Activated T-cell treated with anti-CD3 and anti-CD28 coated beads for 4 hours (primary cell): ENCODE results near the gene TADA2A.
"Not testable (repeated sequence)": the region's sequence is repeated elsewhere in the genome, so short reads cannot be mapped to it uniquely, and the experiment has no call there.

Experiments used
- DNase-seq: peaks from one replicate; pipeline ENCODE4 v3.0.0-alpha.2; 2020

TADA2A gene

DNA sequence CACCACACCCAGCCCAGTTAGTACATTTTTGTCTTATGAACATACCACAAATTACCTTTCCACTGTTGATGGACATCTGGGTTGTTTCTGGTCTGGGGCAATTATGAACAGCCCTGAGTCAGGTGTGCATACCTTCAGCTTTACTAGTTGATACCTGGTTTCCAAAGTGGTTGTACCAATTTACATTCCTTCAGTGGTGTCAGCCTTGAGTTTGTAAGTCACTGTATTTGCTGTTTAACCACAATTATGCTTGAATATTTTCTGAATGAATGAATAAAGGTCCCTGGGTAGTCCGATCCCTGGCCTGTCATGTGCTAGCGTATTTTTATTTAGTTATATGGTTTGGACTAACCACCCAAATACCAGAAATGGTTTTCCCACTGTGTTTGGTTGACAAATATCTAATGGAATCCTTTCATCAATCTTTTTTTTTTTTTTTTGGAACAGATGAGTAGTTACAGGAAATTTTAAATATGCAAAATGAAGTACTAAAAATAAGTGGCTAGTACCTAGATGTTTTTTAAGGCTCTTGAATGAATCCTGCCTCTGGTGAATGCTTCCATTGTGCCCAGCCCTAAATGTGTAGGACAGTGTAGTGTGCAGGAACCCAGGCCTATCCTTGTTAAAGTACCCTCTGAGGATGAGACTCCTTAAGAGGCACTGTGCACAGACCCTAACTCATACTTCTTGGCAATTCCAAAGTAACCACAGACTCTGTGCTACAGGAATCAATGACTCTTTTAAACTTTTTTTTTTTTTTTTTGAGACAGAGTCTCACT lies 86.8 kb downstream of the TADA2A start:
- no peak for DNase-seq

DNA sequence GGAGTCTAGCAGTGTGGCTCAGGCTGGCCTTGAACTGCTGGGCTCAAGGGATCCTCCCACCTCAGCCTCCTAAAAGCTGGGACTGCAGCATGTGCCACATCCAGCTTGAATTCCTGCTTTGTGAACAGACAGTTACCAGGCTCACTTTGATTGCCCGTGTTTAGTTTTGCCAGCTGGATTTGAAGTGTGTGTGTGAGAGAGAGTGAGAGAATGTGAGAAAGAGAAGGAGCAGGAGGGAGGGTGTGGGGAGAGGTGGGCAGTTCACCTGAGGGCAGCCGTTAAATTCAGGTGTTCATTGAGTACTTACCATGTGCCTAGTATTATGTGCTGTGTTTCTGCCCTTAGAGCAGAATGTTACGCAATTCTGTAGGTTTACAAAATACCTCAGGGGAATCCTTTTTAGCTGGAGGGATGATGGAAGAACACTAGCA lies 87.7 kb downstream of the TADA2A start:
- no peak for DNase-seq

DNA sequence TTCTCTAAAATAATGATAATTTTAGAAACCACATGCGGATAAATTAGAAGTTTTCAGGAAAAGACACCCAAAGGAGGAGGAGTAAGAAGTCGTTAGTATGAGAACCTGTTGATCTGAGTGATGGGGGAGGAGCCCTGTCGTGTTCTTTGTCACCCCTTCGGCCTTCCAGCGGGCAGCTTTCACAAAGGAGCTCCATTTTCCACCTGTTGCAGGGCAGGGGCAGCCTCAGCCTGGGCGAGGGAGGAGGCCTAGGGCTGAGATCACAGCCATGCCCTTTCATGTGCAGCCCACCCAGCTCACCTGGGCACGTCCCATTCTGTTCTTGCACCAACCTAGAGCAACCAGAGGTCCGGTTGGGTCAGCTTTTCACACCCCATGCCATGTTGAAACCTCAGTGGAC lies 88.3 kb downstream of the TADA2A start:
- DNase-seq: no peak

DNA sequence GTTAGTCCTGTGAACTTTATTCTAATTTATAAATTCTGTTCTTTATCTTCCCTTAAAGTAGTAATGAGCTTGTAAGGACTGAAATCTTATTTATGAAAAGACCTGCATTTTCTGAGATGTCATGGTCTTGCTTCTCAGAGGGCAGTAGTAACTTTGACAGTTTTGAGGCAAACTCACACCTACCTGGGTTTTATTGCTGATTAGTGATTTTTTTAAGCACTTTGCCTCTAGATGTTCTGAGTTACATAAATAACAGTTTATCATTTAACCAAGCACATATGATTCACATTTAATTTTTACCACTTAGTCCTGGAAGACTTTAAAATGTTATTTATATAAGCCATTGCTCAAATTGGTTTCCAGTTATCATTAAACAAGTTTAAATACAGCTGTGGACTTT lies 93.7 kb downstream of the TADA2A start:
- no peak for DNase-seq

DNA sequence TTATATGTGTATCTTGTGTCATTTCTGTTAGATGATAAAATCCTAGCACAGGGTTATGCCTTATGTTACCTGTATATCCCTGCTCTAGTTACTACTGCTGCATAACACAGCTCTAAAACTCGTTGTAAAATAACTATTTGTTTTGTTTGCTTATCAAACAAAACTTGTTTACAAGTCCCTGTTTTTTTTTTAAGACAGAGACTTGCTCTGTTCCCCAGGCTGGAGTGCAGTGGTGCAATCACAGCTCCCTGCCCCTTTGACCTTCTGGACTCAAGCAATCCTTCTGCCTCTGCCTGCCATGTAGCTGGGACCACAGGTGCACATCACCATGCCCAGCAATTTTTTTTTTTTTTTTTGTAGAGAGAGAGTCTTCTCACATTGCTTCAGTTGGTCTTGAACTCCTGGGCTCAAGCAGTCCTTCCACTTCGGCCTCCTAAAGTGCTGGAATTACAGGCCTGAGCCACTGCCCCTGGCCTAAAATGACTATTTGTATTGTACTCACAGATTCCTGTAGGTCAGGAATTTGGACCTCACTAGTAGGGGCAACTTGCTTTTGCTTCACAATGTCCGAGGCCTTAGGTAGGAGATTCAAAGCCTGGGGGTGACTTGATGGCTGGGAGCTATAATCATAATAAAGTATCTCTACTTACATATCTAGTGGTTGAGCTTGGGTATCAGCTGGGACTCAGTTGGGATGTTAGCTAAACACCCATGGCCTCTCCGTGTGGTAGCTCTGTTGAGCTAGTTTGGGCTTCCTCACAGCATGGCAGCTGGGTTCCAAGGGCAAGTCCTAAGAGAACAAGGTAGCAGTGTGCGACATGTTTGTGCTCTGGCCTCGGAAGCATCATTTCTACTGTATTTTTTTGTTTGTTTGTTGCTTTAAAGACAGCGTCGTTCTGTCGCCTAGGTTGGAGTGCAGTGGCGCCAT lies 95.6 kb downstream of the TADA2A start:
- no peak for DNase-seq

DNA sequence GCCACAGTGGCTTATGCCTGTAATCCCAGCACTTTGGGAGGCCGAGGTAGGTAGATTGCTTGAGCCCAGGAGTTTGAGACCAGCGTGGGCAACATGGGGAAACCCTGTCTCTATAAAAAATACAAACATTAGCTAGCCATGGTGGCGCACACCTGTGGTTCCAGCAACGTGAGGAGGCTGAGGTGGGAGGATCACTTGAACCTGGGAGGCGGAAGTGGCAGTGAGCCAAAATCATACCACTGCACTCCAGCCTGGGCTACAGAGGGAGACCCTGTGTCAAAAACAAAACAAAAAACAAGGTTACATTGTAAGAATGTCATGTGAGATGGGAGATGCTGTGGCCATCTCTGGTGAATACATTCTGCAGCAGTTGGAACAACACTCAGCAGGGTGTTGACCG lies 96.5 kb downstream of the TADA2A start:
- no peak for DNase-seq

DNA sequence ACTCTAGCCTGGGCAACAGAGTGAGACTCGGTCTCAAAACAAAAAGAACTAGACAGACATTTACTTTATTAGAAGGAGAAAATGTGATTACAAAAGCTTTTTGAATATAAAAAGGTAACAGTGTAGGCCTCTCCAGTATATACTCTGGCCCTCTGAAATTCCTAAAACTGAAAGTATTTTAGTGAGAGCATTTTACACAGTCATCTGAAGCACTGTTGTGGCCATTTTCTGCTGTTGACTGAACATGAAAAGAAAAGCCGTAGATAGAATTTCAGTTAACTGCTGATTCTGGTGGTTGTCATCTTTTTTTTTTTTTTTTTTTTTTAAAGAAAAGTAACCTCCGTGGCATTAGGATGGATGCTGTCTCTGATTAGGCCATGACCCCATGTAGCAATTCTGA lies 98.6 kb downstream of the TADA2A start:
- no peak for DNase-seq

DNA sequence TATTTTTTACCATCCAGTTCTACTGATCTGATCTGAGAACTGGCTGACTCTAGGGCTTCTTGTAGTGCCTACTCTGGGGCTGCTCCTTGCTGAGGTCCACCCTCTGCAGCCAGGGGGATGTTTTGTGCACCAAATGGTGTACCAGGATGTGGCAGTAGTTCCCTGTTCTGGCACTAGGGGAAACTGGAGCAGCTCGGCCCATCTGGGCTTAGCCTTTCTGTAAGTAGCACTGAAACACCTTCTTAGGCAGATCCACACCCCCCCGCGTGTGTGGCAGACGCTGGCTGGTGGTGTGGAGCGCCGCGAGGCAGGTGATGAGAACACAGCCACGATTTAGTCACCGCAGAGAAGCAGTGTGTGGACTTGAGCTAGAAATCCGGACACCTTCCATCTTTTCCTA lies 100.0 kb downstream of the TADA2A start:
- DNase-seq: no peak

DNA sequence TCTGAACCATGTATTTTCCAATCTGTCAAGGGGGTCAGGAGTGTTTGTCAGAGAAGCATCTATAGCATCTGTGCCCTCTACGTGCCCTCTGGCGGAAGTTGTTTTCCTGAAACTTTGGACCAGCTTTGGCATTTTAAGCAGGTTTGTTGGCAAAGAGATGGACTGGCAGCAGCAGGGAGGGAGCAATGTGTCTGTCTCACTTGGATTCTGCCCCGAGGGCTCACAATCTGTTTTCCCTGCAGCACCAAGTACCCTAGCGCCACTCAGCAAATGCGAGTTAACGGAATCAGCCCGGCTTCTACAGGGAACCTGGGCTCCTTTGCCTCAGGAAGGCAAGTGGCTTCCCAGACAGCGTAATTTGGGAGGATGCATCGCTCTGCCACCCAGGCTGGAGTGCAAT lies 100.4 kb downstream of the TADA2A start:
- no peak for DNase-seq

DNA sequence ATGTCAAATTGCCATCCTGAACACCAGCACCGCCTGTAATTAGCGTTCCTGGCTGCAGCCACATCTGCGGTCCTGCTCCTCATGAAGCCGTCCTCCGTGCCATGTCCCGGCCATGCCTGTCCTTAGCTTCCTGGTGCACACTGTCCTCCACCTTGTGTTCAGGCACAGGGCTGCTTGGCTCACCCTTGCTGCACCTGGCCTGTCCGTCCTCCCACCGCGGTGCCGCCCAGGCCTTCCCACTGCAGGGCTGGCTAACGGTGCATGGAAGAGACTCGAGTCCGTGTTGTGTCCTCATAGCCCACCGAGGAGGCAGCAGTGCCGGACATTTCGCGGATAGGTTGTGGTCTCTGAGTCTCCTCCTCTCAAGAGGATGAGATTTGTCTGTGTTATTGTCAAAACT lies 103.4 kb downstream of the TADA2A start:
- DNase-seq: no peak

DNA sequence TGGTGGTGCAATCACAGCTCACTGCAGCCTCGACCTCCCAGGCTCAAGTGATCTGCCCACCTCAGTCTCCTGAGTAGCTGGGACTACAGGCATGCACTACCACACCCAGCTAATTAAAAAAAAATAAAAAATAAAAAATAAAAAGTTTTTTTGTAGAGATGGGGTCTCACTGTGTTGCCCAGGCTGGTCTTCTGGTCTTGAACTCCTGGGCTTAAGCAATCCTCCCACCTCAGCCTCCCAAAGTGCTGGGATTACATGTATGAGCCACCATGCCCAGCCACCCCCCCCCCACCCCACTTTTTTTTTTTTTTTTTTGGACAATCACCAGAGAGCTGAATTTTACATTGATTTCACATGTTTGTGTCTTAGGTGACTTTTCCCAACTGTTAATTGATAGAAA lies 105.0 kb downstream of the TADA2A start:
- DNase-seq: not testable (repeated sequence)

DNA sequence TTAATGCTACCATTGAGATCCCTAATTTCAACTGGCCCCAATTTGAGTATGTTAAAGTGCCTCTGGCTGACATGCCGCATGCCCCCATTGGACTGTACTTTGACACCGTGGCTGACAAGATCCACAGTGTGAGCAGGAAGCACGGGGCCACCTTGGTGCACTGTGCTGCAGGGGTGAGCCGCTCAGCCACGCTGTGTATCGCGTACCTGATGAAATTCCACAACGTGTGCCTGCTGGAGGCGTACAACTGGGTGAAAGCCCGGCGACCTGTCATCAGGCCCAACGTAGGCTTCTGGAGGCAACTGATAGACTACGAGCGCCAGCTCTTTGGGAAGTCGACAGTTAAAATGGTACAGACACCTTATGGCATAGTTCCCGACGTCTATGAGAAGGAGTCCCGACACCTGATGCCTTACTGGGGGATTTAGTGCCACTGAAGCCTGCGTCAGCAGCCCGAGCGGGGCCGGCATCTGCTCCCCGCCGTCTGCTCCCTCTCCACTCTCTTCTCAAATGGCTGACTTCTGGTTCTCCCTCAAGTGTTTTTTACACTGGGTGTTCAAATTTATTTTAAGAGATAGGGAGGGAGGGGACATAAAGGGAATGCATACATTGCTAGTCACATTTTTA lies 105.9 kb downstream of the TADA2A start:
- DNase-seq: no peak

DNA sequence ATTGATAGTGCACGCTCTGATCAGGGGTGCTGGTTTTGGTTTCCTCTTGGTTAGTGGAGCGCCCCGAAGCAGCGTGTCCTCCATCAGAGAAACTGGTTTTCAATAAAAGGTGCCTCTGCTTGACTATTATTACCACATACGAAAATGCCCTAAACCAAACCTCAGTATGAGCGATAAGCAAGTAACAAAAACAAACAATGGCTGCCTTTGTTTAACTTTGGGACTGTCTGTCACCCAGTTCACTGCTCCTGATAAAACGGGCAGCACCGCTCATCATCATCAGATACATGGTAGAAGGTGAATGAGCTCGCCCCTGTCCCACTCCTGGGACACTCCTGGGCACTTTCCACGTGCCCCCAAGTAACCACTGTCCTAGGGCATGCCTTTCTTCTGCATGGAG lies 107.0 kb downstream of the TADA2A start:
- no peak for DNase-seq

DNA sequence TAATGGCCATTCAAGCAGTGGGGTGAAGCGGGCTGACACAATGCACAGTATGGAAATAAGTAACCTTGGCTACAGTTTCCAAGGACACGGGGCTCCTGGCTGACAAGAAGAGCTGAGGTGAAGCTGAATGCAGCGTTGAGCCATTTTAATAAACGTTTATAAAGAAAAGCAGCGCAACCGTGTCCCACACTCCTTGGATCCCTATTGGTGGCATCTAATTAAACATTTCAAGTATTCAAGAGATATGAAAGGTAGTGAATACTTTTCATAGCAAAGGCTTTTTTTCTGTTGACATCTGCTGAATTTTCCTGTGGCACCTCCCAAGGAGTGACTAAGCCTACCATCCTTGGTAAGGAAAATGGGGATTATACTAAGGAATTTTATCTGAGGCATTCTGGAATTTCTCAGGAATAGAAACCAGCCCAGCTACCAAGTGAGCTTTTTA lies 109.5 kb downstream of the TADA2A start:
- DNase-seq: no peak

DNA sequence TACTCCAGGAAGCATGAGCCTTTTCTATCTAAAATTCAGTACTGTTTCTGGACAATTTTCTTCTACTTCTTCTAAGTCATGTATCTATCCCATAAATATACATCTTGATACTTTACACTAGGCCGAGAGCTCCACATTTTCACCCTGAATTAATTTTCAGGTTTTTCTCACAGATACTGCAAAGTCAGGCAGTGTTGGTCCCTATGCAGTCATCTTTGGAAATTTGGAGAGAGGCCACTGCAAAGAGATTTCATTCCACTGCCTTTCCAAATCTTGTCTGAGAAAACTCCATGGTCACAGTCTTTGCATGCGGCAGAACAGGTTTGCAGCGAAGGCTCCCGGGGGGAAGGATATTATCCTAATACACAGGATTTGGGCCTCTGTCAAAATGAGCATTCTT lies 111.2 kb downstream of the TADA2A start:
- DNase-seq: no peak

DNA sequence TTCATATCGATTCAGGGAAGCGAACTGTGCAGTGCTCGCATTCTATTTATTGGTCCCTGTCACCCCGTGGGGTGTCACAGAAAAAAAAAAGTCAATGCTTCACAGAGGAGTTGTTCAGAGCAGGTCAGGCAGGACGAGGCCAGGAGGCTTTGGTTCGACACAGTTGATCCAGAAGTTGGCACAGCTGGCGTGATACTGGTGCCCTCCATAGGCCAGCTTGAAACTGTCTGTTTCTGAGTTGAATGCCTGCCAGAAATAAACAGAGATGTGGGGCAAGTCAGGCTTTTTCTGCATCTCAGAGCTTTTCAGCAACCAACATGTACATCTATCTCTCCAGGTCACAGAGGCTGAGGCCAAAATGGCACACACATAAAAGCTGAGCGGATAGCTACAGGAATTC lies 112.1 kb downstream of the TADA2A start:
- DNase-seq: no peak

DNA sequence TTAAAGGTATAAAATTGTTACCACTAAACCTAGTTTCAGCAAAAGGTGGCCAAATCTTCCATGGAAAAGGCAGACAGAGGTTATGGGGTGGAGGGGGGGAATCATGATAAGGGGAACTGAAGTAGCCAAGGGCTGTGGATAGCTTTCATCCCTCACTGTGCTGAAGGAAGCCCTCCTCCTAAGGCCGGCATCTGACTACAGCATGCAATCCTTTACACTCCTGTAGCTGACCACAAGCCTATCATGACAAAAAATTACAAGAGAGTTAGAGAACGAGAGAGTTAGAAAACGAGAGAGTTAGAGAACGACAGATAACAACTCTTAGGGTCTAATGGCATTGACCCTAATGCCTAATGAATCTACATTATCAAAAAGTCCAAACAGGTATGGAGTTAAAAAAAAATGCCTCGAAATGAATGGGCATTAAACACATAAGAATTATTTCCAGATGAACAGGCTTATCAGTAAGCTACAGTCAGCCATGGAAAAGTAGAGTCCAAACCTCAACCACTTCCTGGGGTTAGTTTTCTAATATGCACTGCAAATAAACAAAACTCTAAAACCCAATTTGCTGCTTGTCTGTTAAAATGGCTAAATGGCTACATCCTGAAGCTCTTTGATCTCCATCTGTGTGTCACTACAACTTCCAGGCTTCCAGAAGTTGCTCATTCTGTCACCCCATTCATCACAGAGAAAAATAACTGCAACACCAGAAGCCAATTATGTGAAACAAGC lies 112.7 kb downstream of the TADA2A start:
- DNase-seq: no peak

DNA sequence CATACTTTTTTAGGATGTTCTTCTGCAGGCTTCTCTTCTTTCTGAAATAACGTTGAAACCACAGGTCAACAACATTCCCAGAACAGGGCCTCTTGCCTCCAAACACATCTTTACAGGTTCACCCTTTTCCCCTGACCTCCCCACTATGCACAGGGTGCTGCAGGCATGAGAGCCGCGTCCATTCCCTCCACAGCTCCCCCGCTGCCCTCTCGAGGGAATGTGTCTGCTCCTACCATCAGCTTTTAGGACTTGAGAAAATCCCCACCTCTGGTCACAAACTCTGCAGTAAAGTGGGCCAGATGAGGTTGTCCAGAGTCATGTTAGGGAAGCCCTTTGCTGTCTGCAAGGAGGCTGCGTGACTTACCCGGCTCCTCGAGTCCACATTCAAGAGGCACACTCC lies 113.5 kb downstream of the TADA2A start:
- no peak for DNase-seq

DNA sequence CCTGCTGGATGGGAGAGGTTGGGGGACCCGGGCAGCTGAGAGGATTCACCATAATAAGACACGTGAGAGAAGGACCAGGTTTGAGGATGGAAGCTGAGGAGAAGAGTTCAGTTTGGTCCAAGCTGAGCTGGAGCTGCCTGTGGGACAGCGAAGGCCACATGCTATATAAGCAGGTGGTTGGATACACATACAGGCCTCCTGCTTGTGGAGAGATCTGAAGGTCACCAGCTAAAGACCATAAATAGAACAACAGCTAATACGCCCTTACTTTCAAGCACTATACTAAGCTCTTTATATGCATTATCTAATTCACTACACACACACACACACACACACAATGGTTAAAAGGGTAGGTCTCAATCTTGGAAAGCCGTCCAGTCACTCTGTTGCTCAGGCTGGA lies 115.1 kb downstream of the TADA2A start:
- DNase-seq: no peak

DNA sequence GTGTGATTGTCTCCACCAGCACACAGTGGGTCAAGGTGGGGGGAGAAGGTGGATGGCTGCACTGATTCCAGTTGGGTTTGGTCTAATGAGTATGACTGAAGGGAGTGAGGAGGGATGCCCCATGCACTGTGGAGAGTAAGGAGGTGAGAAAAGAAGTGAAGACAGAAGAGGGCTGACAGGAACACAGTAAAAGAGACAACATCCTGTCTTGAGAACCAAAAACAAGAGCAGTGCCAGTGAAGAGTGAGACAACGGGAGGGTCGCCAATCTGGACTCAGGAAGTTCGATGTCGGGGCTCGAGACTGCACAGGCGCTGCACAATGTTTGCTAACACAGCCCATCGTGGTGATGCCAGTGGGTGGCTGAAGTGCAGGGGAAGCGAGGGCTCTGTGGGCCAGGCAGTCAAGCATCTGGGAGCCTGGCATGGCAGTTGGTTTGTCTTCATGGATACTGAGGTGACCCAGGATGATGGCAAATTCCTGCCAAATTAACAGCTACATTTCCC lies 117.1 kb downstream of the TADA2A start:
- DNase-seq: no peak

DNA sequence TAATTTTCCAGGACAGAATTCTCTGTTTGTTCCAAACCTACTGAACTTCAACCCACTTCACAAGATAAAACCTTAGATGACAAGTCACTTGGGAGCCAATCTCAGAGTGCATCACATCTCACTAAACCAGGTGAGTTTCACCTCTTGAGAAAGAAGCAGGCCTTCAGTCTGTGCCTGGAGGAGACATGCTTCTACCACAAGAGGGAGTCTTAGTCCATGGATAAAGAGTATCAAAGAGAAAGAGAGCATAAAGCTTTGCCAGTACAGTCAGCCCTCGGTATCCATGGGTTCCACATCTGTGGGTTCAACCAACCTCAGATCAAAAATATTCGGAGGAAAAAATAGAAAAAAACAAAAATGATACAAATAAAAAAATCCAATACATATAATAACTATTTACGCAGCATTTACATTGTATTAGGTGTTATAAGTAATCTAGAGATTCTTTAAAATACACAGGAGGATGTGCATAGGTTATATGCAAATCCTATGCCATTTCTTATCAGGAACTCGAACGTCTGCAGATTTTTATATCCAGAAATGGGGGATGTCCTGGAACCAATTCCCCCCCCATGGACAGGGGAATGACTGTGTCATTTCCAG lies 120.7 kb downstream of the TADA2A start:
- no peak for DNase-seq
